H9 (cell line): ENCODE results near the gene LIMS2. TPM values are rescaled to one million over a fixed set of nuclear protein-coding genes. Genes with fewer than 3 reads are reported as not detected.

Experiments used
- DNase-seq: peaks from one replicate; pipeline ENCODE4 v3.0.0-alpha.2; 2017
- H2AFZ ChIP-seq: one replicate; pipeline ENCODE4 v1.6.1; 2013; ENCODE audit warnings: mild to moderate bottlenecking, low read length, control low read depth, moderate library complexity
- H2AK5ac ChIP-seq: 2 replicates; pipeline ENCODE4 v1.6.1; 2013; ENCODE audit warnings: low read length, control low read depth, mixed read lengths; ENCODE audit not compliant: insufficient read length
- H2BK120ac ChIP-seq: one replicate; pipeline ENCODE4 v1.6.1; 2013; ENCODE audit warnings: low read depth, mild to moderate bottlenecking, low read length, control low read depth, inconsistent platforms; ENCODE audit not compliant: poor library complexity, severe bottlenecking
- H2BK12ac ChIP-seq: 2 replicates; pipeline ENCODE4 v1.6.1; 2013; ENCODE audit warnings: low read length, control low read depth, mixed read lengths, low read depth; ENCODE audit not compliant: insufficient read length
- H2BK15ac ChIP-seq: 2 replicates; pipeline ENCODE4 v1.6.1; 2013; ENCODE audit warnings: low read depth, low read length, control low read depth
- H2BK20ac ChIP-seq: one replicate; pipeline ENCODE4 v1.6.1; 2013; ENCODE audit warnings: low read depth, mild to moderate bottlenecking, low read length, control low read depth, inconsistent platforms; ENCODE audit not compliant: poor library complexity, severe bottlenecking
- H2BK5ac ChIP-seq: 2 replicates; pipeline ENCODE4 v1.6.1; 2013; ENCODE audit warnings: low read length, control low read depth, mixed read lengths; ENCODE audit not compliant: insufficient read length
- H3K14ac ChIP-seq: 2 replicates; pipeline ENCODE4 v1.6.1; 2013; ENCODE audit warnings: low read length, control low read depth; ENCODE audit not compliant: insufficient read depth
- H3K18ac ChIP-seq: 2 replicates; pipeline ENCODE4 v1.6.1; 2013; ENCODE audit warnings: low read depth, mild to moderate bottlenecking, mixed read lengths, low read length, control low read depth; ENCODE audit not compliant: insufficient read length
- H3K23ac ChIP-seq: 2 replicates; pipeline ENCODE4 v1.6.1; 2013; ENCODE audit warnings: low read length, control low read depth, mixed read lengths, low read depth; ENCODE audit not compliant: insufficient read length
- H3K23me2 ChIP-seq: 2 replicates; pipeline ENCODE4 v1.6.1; 2013; ENCODE audit warnings: low read depth, mild to moderate bottlenecking, mixed read lengths, low read length, control low read depth; ENCODE audit not compliant: insufficient read length, poor library complexity, severe bottlenecking
- H3K27ac ChIP-seq: 2 replicates; pipeline ENCODE4 v1.5.1; 2013; ENCODE audit warnings: low read length, control low read depth, mixed read lengths, low read depth; ENCODE audit not compliant: insufficient read length
- H3K27me3 ChIP-seq: 2 replicates; pipeline ENCODE4 v1.6.1; 2013; ENCODE audit warnings: low read length, control low read depth, inconsistent platforms; ENCODE audit not compliant: insufficient read depth
- H3K4ac ChIP-seq: 2 replicates; pipeline ENCODE4 v1.6.1; 2013; ENCODE audit warnings: low read depth, mild to moderate bottlenecking, control low read depth, inconsistent platforms, low read length, moderate library complexity
- H3K4me1 ChIP-seq: 2 replicates; pipeline ENCODE4 v1.6.1; 2013; ENCODE audit warnings: low read length, control low read depth, inconsistent platforms; ENCODE audit not compliant: insufficient read depth
- H3K4me2 ChIP-seq: 2 replicates; pipeline ENCODE4 v1.6.1; 2013; ENCODE audit warnings: low read length, control low read depth, mixed read lengths; ENCODE audit not compliant: insufficient read length, insufficient read depth
- H3K56ac ChIP-seq: 2 replicates; pipeline ENCODE4 v1.6.1; 2013; ENCODE audit warnings: low read depth, mild to moderate bottlenecking, mixed read lengths, low read length, control low read depth; ENCODE audit not compliant: insufficient read length
- H3K79me1 ChIP-seq: 2 replicates; pipeline ENCODE4 v1.6.1; 2013; ENCODE audit warnings: low read depth, mild to moderate bottlenecking, moderate library complexity, low read length, control low read depth, inconsistent platforms; ENCODE audit not compliant: insufficient read depth, poor library complexity, severe bottlenecking
- H3K79me2 ChIP-seq: 2 replicates; pipeline ENCODE4 v1.6.1; 2013; ENCODE audit warnings: low read length, control low read depth, inconsistent platforms; ENCODE audit not compliant: insufficient read depth
- H3K9ac ChIP-seq: 2 replicates; pipeline ENCODE4 v1.6.1; 2013; ENCODE audit warnings: low read length, control low read depth, mixed read lengths; ENCODE audit not compliant: insufficient read length; ENCODE audit errors: extremely low read depth
- H3K9me3 ChIP-seq: one replicate; pipeline ENCODE4 v1.6.1; 2013; ENCODE audit warnings: low read depth, low read length, inconsistent platforms; ENCODE audit not compliant: control insufficient read depth
- H3T11ph ChIP-seq: one replicate; pipeline ENCODE4 v1.6.1; 2013; ENCODE audit warnings: mild to moderate bottlenecking, low read length, control low read depth, inconsistent platforms
- H4K20me1 ChIP-seq: one replicate; pipeline ENCODE4 v1.6.1; 2013; ENCODE audit not compliant: control insufficient read depth, insufficient read length, insufficient read depth
- H4K5ac ChIP-seq: 2 replicates; pipeline ENCODE4 v1.6.1; 2013; ENCODE audit warnings: low read depth, mild to moderate bottlenecking, mixed read lengths, low read length, control low read depth; ENCODE audit not compliant: insufficient read length
- H4K8ac ChIP-seq: replicated peaks from 2 replicates; pipeline ENCODE4 v1.6.1; 2013; ENCODE audit warnings: low read length, control low read depth, mixed read lengths, low read depth; ENCODE audit not compliant: insufficient read length
- H4K91ac ChIP-seq: 2 replicates; pipeline ENCODE4 v1.6.1; 2013; ENCODE audit warnings: low read depth, mild to moderate bottlenecking, moderate library complexity, mixed read lengths, low read length, control low read depth; ENCODE audit not compliant: insufficient read length
- H3K27ac Mint-ChIP-seq, 3 experiments: 2 replicates in 2 of 3; 3 replicates in 1 of 3; pipeline ENCODE4 v1.8.0; 2020 to 2021; ENCODE audit warnings: mixed read lengths in 3 of 3, mild to moderate bottlenecking in 1 of 3, moderate library complexity in 1 of 3
- H3K27me3 Mint-ChIP-seq: 2 replicates; pipeline ENCODE4 v1.8.0; 2021; ENCODE audit warnings: low read depth, mild to moderate bottlenecking, moderate library complexity, mixed read lengths
- H3K36me3 Mint-ChIP-seq, 3 experiments: 2 replicates in 2 of 3; 3 replicates in 1 of 3; pipeline ENCODE4 v1.8.0; 2020 to 2021; ENCODE audit warnings: low read depth in 3 of 3, mixed read lengths in 3 of 3; ENCODE audit not compliant: insufficient read depth in 1 of 3
- H3K4me1 Mint-ChIP-seq, 2 experiments: 2 replicates each; pipeline ENCODE4 v1.8.0; 2020; ENCODE audit warnings: mixed read lengths in 2 of 2
- H3K4me3 Mint-ChIP-seq, 2 experiments: 2 replicates in 1 of 2; 3 replicates in 1 of 2; pipeline ENCODE4 v1.8.0; 2020 to 2021; ENCODE audit warnings: mild to moderate bottlenecking in 2 of 2, mixed read lengths in 2 of 2, moderate library complexity in 1 of 2
- H3K9me3 Mint-ChIP-seq, 2 experiments: 2 replicates in 1 of 2; 3 replicates in 1 of 2; pipeline ENCODE4 v1.8.0; 2020; ENCODE audit warnings: mild to moderate bottlenecking in 2 of 2, mixed read lengths in 2 of 2, moderate library complexity in 1 of 2
- WGBS: extraction: QIAGEN DNeasy Blood & Tissue Kit; methylation state at CpG from one replicate; pipeline ENCODE4 v1.1.7; 2013; ENCODE audit warnings: missing lambda C conversion rate, low lambda C conversion rate, mixed read lengths; ENCODE audit not compliant: insufficient read length; ENCODE audit errors: extremely low coverage; 5-methylcytosine and 5-hydroxymethylcytosine counted together
- total RNA-seq: library from RNA; stranded (reverse); gene quantifications from 2 replicates; pipeline ENCODE4 v1.2.1, GENCODE V29; 2021
- TF ChIP-seq, protein P1 (sequence below): fragments of 200-600 bp; sonication (generic); conservative IDR thresholded peaks from 3 replicates; pipeline ENCODE4 v1.8.0; 2021; ENCODE audit warnings: antibody characterized with exemption, mild to moderate bottlenecking

LIMS2 gene
- total RNA-seq, 1 experiment from 2014 or later = 5.9 TPM

GRCh38 chr2:127605691-127606263, 69.6 kb downstream of the LIMS2 start:
- no CpG with 5 or more reads among the region's 7 CpGs for WGBS
- Histone ChIP-seq H3K23me2 (no peaks in the 10 kb centered on the region), H3K23ac (no peak overlapping the region), H3K79me1 (no peaks in the 10 kb centered on the region), H3K9ac (no peak overlapping the region), H2AK5ac (no peak overlapping the region), H3K18ac (no peak overlapping the region), H4K20me1 (no peaks in the 10 kb centered on the region), H2BK5ac (no peak overlapping the region), H2BK15ac (no peak overlapping the region), H3K4me2 (no peak overlapping the region), H2BK120ac (no peak overlapping the region), H2AFZ (no peak overlapping the region), H2BK12ac (no peak overlapping the region), H3K4ac (no peak overlapping the region), H3K9me3 (no peaks in the 10 kb centered on the region), H3K14ac (no peak overlapping the region), H3K4me1 (no peaks in the 10 kb centered on the region), H2BK20ac (no peak overlapping the region), H3T11ph (no peak overlapping the region), H3K27me3 (no peaks in the 10 kb centered on the region), H3K79me2 (no peaks in the 10 kb centered on the region), H4K91ac (no peak overlapping the region), H4K5ac (no peak overlapping the region), H4K8ac (no peak overlapping the region), H3K56ac (no peak overlapping the region), H3K27ac (no peak overlapping the region)
- TF ChIP-seq, protein P1, sequence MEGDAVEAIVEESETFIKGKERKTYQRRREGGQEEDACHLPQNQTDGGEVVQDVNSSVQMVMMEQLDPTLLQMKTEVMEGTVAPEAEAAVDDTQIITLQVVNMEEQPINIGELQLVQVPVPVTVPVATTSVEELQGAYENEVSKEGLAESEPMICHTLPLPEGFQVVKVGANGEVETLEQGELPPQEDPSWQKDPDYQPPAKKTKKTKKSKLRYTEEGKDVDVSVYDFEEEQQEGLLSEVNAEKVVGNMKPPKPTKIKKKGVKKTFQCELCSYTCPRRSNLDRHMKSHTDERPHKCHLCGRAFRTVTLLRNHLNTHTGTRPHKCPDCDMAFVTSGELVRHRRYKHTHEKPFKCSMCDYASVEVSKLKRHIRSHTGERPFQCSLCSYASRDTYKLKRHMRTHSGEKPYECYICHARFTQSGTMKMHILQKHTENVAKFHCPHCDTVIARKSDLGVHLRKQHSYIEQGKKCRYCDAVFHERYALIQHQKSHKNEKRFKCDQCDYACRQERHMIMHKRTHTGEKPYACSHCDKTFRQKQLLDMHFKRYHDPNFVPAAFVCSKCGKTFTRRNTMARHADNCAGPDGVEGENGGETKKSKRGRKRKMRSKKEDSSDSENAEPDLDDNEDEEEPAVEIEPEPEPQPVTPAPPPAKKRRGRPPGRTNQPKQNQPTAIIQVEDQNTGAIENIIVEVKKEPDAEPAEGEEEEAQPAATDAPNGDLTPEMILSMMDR = no peak
- Mint-ChIP-seq H3K27ac (no peak overlapping the region), H3K4me3 (no peak overlapping the region), H3K9me3 (no peaks in the 10 kb centered on the region; a peak in 2 of 5 replicates), H3K36me3 (no peaks in the 10 kb centered on the region), H3K27me3 (peaks cover 2% of the 10 kb centered on the region; the same call in 1 of the 2 replicates), H3K4me1 (no peaks in the 10 kb centered on the region)
- DNase-seq = peak; percentile 20
